A549 treated with ZK216348 at 1 μM for 4 hours (cell line): ENCODE data around the gene ANKRD52. TPM values are rescaled to one million over a fixed set of nuclear protein-coding genes. Genes with fewer than 3 reads are reported as not detected.

Experiments
- total RNA-seq: library from RNA; stranded (reverse); fragments of 200-300 nt; extraction: Qiagen RNA extraction; gene quantifications from 5 replicates; pipeline ENCODE4 v1.2.3, GENCODE V29; 2022; ENCODE audit warnings: low read depth

The ANKRD52 gene
- 30.3 to 53.2 TPM (median 47.3 TPM) in 5 replicates for total RNA-seq

DNA sequence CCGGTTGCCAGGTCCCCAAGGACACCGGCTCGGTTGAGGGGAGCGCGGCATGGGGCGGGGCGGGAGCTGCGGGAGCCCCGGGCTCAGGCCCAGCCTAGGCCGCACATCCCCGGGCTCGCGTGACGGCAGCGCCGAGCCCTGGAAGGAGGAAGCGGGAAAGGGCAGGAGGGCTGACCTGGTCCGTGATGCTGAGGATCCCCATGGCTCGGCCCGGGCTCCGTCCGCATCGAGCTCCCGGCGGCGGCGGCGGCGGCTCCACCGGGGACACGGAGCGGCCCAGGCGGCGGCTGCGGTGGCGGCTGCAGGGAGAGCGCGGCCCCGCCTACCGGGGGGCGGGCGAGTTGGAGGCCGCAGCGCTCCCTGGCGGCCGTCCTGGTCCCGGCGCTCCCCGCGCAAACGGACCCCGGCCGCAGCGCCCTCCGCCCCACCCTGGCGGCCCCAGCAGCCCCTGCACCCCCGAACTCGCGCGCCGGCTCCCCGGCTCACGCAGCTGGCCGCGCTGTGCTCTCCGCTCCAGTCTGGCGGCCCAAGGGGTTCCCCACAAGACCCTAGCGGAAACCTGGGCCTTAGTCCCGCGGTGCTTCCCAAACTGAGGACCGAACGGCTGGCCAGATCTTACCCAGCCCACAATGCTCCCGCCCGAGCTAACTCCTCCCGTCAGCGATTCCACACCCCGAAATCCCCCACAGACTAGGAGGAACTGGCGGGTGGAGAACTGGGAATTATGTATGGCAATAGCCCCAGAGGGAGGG is at the start of gene ANKRD52:
Gene ANKRD52, minus strand, starts transcription at position 317 of the 752 bp plus-strand sequence. Its CDS starts 115 bp downstream, at position 202.

GRCh38 chr12:56299853-56300643 is 41.9 kb upstream of the ANKRD52 start, which contains the start of gene CS:
Gene CS (minus strand): TSS chr12:56300330. CDS start chr12:56300201, 129 bp downstream.

GRCh38 chr12:56266693-56267442 is 8.7 kb upstream of the ANKRD52 start, which contains the start of gene COQ10A:
Gene COQ10A (plus strand): TSS chr12:56266942. CDS start chr12:56267119, 177 bp downstream.

DNA sequence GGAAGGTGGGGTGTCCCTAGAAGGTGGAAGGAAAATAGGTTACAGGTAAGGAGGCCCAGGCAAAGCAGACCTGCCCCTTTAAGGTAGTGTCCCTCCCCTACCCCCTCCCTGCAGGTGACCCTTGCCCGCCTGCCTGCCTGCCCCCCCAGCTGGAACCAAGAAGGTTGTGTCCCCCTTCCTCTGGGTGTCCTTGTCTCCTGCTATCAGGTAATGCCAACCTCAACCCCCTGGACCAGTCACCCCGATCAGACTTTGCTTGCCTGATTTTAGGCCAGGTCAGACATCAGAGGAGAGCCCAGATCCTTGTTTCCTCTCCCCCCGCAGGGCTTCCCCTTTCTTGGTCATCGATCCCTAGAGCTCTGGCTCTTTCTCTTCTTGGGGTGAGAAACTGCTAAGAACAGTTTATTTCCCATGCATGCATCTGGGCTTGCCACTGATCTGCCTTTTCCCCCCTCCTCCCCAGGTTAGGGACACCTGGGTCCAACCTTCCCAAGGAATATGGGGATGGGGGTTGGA is 28.2 kb downstream of the ANKRD52 start, which contains the start of gene SLC39A5:
Gene SLC39A5, plus strand, starts transcription at position 136 of the 516 bp plus-strand sequence. CDS start 1,224 bp downstream, outside the sequence.

DNA sequence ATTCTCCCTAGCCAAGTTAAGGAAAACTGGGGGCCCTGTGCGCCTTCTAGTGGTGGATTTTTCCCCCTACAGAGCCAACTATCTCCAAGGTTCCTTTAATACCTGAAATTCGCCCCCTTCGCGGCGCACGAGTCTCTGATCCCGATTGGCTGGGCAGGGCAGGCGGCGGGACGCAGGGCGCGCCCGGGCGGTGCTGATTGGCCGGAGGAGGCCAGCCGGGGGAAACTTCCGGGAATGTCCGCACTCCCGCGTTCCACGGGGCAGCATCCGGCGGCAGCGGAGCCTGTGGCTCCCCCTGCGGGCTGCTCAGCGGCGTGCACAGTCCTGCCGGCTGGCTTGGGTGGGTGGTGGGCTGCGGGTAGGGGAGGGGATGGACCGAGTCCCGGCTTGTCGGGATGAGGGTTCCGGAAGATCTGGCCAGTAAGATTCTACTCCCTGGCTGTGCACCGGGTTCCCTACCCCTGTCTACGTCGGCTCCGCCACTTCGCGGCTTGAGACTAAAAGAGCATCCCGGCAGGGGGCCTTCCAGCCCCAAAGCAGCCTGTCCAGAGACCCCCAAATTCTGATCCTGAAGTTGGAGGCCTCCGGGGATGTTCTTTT is 34.0 kb downstream of the ANKRD52 start, which contains the start of gene NABP2:
Gene NABP2, plus strand, starts transcription at position 241 of the 600 bp plus-strand sequence. CDS start 515 bp downstream, outside the sequence.

GRCh38 chr12:56221757-56222530 is 36.2 kb downstream of the ANKRD52 start, which contains the start of gene RNF41:
Gene RNF41 (minus strand): TSS chr12:56221922. CDS start chr12:56214047, 7,875 bp downstream.

DNA sequence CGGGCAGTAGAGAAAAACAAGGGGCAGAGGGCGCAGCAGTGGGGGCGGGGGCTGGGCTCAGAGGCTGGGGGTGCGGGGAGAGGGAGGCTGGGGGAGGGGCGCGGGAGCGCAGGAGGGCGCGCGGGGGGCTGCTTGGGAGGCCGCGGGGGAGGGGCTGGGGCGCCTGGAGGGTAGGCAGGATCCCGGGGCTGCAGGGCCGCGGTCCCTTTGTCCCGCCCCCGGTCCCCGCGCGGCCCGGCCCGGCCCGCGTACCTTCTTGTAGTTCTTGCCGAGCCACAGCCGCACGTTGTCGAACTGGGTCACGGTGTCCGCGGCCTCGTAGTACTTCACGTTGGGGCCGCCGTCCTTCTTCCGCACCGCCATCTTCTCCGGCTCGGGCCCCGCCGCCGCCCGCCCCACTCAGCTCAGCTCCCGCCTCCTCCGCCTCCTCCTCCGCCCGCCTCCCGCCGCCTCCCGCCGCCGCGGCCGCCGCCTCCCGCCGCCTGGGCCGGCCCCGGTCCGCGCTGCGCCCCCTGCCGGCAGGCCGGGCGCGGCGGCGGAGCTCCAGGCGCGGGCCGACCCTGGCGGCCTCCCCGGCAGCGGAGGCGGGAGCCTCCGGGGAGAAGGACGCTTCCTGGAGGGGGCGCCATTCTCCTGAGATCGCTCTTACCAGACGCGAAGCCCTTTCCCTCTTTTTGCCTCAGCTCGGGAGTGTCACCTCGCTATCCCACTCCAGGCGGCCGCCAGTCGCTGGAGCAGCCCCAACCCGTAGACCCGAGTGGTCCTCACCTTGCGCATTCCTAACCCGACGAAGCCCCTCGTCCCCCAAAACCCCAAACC is 68.9 kb downstream of the ANKRD52 start, which contains the start of gene SMARCC2:
Gene SMARCC2, minus strand, starts transcription at position 385 of the 819 bp plus-strand sequence. Its CDS starts 22 bp downstream, at position 363.

Other genes starting within 250 kb of the ANKRD52 start
- 1.9 to 3.0 TPM (median 2.5 TPM) in 5 replicates for gene IKZF4, start 237.3 kb downstream of the ANKRD52 start, total RNA-seq
- 598 to 732 TPM (median 664 TPM) in 5 replicates for gene RPS26, start 216.5 kb downstream of the ANKRD52 start, total RNA-seq
- gene ERBB3, start 178.2 kb downstream of the ANKRD52 start, total RNA-seq, result 1.0 to 3.4 TPM (median 1.7 TPM) in 5 replicates
- gene PA2G4, start 153.8 kb downstream of the ANKRD52 start, total RNA-seq, result 290 to 341 TPM (median 318 TPM) in 5 replicates
- 5,330 to 6,068 TPM (median 5,698 TPM) in 5 replicates for gene RPL41, start 141.8 kb downstream of the ANKRD52 start, total RNA-seq
- gene ZC3H10, start 140.1 kb downstream of the ANKRD52 start, total RNA-seq, result 1.9 to 4.3 TPM (median 3.3 TPM) in 5 replicates
- gene ESYT1, start 130.1 kb downstream of the ANKRD52 start, total RNA-seq, result 50.9 to 78.2 TPM (median 70.6 TPM) in 5 replicates
- gene MYL6B, start 105.8 kb downstream of the ANKRD52 start, total RNA-seq, result 70.2 to 85.1 TPM (median 77.2 TPM) in 5 replicates
- gene MYL6, start 100.0 kb downstream of the ANKRD52 start, total RNA-seq, result 2,092 to 3,261 TPM (median 2,304 TPM) in 5 replicates
- gene SMARCC2, start 68.9 kb downstream of the ANKRD52 start, total RNA-seq, result 27.7 to 41.8 TPM (median 41.3 TPM) in 5 replicates
- 22.5 to 29.2 TPM (median 24.2 TPM) in 5 replicates for gene RNF41, start 36.5 kb downstream of the ANKRD52 start, total RNA-seq
- gene NABP2, start 34.0 kb downstream of the ANKRD52 start, total RNA-seq, result 58.8 to 64.0 TPM (median 61.2 TPM) in 5 replicates
- 0.21 TPM in 1 of 5 replicates, not detected in the others for gene SLC39A5, start 28.3 kb downstream of the ANKRD52 start, total RNA-seq
- gene COQ10A, start 8.6 kb upstream of the ANKRD52 start, total RNA-seq, result 16.1 to 18.7 TPM (median 17.7 TPM) in 5 replicates
- 154 to 178 TPM (median 157 TPM) in 5 replicates for gene CS, start 41.9 kb upstream of the ANKRD52 start, total RNA-seq
- gene CNPY2, start 57.6 kb upstream of the ANKRD52 start, total RNA-seq, result 128 to 145 TPM (median 143 TPM) in 5 replicates
- 10.7 to 20.5 TPM (median 16.5 TPM) in 5 replicates for gene PAN2, start 75.6 kb upstream of the ANKRD52 start, total RNA-seq
- gene IL23A, start 80.5 kb upstream of the ANKRD52 start, total RNA-seq, result 0.31 to 0.70 TPM (median 0.46 TPM) in 5 replicates
- gene STAT2, start 101.7 kb upstream of the ANKRD52 start, total RNA-seq, result 11.3 to 15.1 TPM (median 12.0 TPM) in 5 replicates
- gene APOF, start 104.5 kb upstream of the ANKRD52 start, total RNA-seq, result not detected in 5 replicates
- gene TIMELESS, start 191.0 kb upstream of the ANKRD52 start, total RNA-seq, result 31.9 to 39.8 TPM (median 38.2 TPM) in 5 replicates
- not detected in 5 replicates for gene MIP, start 196.3 kb upstream of the ANKRD52 start, total RNA-seq
- gene SPRYD4, start 210.2 kb upstream of the ANKRD52 start, total RNA-seq, result 1.5 to 2.0 TPM (median 1.9 TPM) in 5 replicates
- gene GLS2, start 229.8 kb upstream of the ANKRD52 start, total RNA-seq, result 0.12 to 1.5 TPM (median 0.27 TPM) in 3 of 5 replicates, not detected in the others